M059J (cell line): ENCODE measurements around the gene EIF4ENIF1. TPM values are rescaled to one million over a fixed set of nuclear protein-coding genes. Genes with fewer than 3 reads are reported as not detected.
A peak's percentile ranks its signal among the peaks of the same experiment; 100 is the strongest.
"Not testable (repeated sequence)": the region's sequence is repeated elsewhere in the genome, so short reads cannot be mapped to it uniquely, and the experiment has no call there.

Source experiments
- DNase-seq: peaks from one replicate; pipeline ENCODE4 v3.0.0-alpha.2; 2012; ENCODE audit warnings: low read depth
- total RNA-seq: library from RNA; depleted of rRNA; stranded (reverse); fragments of >200 nt; shearing (Covaris generic); gene quantifications from 2 replicates; pipeline ENCODE4 v1.2.3, GENCODE V29; 2014; rRNA removed

EIF4ENIF1 gene
- total RNA-seq, 1 experiment from 2014 or later = 7.4 TPM

GRCh38 chr22:31445642-31446041 is 44.0 kb downstream of the EIF4ENIF1 start:
- DNase-seq = no peak

- no peak for DNase-seq
These were observed 46.1 kb downstream of the EIF4ENIF1 start for GRCh38 chr22:31443516-31443915.

DNA sequence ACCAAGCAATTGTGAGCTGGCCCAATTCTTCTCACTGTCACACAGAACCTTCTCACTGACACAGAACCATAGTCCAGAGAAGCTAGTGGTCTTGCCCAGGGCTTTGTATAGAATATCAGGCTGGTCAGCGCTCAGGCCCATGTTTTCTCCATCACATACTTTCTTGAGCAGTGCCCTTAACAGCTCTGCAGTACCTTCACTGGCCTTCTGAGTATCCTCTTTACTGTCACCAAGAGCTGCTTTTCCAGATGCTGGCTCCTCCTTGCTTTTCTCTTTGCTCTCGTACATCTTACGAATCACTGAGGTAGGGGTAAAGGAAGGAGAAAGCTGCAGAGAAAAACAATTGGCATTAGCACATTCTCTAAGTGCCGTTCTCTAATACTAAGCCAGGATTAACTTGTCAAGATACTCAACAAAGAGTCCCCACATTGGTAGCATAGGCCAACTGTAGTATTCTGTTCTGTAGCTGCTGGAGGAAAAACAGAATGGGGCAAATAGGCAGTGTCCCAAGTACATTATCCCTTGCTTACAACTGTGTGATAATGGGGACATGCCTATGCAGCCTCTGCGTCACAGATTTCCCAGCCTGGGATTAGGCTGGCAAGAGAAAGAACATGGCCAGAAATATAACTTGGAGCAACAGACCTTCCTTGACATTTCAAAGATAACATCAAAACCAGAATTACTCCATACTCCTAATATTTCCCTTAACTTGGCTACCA is 46.7 kb downstream of the EIF4ENIF1 start:
- no peak for DNase-seq

DNA sequence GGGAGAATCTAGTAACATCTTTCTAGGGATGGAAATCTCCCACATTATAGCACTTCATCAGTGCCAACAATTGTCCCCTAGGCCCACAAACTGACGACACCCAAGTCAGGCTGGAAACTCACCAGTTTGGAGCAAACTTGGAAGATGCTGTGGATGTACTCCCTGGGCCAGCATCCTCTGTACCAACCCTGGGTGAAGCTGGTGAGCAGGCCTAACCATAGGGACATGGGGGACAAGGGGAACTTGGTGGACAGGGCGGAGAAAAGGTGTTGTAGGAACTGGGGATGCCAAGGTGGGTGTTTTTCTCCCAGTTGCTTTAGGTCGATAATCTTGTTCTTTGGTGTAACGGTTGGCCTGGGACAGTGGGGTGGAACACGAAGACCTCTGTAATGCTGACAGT is 48.0 kb downstream of the EIF4ENIF1 start:
- DNase-seq = no peak

DNA sequence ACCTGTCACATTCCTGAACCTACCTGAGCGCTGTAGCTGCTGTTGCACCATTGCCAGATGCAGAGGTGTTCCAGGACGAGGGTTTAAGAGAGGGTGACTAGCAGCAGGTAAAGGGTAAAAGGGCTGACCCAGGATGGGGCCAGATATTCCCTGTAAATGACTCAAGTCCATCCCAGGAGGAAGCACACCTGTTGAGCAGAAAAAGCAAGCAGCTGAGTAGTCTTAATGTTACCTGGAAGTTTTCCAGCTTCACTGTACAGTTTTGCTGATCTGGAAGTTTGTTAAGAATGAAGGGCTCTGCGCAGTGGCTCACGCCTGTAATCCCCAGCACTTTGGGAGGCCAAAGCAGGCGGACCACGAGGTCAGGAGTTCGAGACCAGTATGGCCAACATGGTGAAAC is 49.0 kb downstream of the EIF4ENIF1 start:
- no peak for DNase-seq

- no peak for DNase-seq
These were observed 49.8 kb downstream of the EIF4ENIF1 start for GRCh38 chr22:31439808-31440207.

DNA sequence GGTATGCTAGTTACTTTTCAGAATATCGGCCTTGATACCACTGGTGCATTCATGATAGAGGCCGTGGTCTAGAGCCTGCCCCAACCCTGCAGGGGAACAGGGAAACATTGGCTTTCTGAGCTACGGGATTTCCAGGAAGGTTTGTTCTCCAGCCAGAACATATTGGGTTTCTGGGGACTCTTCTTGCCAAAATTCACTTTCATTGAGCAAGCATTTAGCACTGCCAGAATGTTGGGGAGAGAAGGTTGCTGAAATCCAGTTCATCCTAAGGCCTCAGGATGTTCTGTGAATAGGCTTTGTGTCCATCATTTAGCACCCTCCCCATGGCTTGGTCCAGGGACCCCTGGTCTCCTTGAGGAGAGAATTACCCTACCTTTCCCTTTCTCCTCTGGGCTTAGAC is 53.5 kb downstream of the EIF4ENIF1 start:
- DNase-seq = no peak

GRCh38 chr22:31431950-31432349 is 57.7 kb downstream of the EIF4ENIF1 start:
- DNase-seq = no peak

GRCh38 chr22:31425331-31426050 is 64.2 kb downstream of the EIF4ENIF1 start:
- DNase-seq = no peak

DNA sequence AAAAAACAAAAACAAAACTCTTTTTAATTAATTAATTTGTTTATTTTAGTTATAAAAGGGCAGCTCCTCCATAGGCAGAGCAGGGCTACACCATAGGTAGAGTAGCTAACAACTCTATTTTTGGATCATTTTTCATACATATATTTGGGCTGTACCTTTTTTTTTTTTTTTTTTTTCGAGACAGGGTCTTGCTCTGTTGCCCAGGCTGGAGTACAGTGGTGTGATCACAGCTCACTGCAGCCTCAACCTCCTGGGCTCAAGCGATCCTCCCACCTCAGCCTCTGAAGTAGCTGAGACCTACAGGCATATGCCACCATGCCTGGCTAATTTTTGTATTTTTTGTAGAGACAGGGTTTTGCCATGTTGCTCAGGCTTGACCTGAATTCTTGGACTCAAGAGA is 87.3 kb downstream of the EIF4ENIF1 start:
- DNase-seq = not testable (repeated sequence)

DNA sequence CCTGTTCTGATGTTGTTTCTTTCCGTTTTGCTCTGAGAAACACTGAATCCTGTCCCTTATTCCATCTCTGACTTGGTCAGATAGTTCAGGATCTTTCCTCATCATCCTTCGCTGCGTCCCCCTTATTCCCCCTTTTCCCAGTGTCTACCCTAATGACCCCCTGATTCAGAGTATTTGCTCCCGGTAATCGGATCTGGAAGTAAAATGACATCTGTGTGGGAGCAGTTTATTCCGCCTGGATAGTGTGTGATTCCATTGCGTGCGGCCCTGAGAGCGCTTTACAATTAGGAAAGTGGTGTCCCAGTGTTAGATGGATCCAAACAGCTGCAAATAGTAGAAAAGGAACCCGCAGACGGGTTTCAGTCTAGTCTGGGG is 89.6 kb downstream of the EIF4ENIF1 start:
- no peak for DNase-seq

GRCh38 chr22:31399211-31400022 is 90.2 kb downstream of the EIF4ENIF1 start, which contains the start of gene DRG1:
Gene DRG1 (plus strand): TSS chr22:31399604. CDS start chr22:31399684, 80 bp downstream.
- DNase-seq = peak; percentile 90

GRCh38 chr22:31398231-31398630 is 91.4 kb downstream of the EIF4ENIF1 start:
- DNase-seq = no peak

GRCh38 chr22:31394326-31394725 is 95.3 kb downstream of the EIF4ENIF1 start:
- no peak for DNase-seq

DNA sequence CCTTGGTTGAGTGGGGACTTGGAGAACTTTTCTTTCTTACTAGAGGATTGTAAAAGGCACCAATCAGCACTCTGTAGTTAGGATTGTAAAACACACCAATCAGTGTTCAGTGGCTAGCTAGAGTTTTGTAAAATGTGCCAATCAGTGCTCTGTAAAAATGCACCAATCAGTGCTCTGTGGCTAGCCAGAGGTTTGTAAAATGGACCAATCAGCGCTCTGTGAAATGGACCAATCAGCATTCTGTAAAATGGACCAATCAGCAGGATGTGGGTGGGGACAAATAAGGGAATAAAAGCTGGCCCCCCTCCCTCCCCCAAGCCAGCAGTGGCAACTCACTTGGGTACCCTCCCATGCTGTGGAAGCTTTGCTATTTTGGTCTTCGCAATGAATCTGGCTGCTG is 95.7 kb downstream of the EIF4ENIF1 start:
- no peak for DNase-seq

Other genes with a start within 250 kb of the EIF4ENIF1 start
- 1.0 and 1.9 TPM in 2 replicates for gene PIK3IP1, start 197.4 kb downstream of the EIF4ENIF1 start, total RNA-seq
- 8.3 and 10.7 TPM in 2 replicates for gene PATZ1, start 143.5 kb downstream of the EIF4ENIF1 start, total RNA-seq
- 60.6 and 99.0 TPM in 2 replicates for gene DRG1, start 90.2 kb downstream of the EIF4ENIF1 start, total RNA-seq
- 4.7 and 5.0 TPM in 2 replicates for gene SFI1, start 6.7 kb upstream of the EIF4ENIF1 start, total RNA-seq
- gene PISD, start 172.4 kb upstream of the EIF4ENIF1 start, total RNA-seq = 20.1 and 21.7 TPM in 2 replicates